ENCODE measurements around the gene FRMD3. TPM values are rescaled to one million over a fixed set of nuclear protein-coding genes. Genes with fewer than 3 reads are reported as not detected.

Gene FRMD3
- total RNA-seq, 1 experiment from 2014 or later: 14.5 TPM

DNA sequence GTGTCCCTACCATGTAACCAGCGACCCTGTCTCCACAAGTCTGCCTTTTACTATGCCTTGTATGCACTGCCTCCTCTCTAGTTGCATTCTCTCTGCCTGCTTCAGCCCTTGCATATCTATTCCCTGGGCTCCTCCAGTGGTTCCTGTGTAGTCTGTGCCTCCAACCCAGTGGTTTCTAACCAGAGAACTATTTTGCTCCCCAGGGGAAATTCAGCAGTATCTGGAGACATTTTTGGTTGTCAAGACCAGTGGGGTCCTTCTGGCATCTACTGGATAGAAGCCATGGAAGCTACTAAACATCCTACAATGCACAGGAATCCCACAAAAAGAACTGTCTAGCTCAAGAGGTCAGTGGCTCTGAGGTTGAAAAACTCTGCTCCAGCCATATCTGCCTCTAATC, 251.2 kb downstream of the FRMD3 start:
- TF ChIP-seq SIN3A (IDR thresholded peaks at IDR 0.05; ENCODE audit: borderline replicate concordance, insufficient read depth, low read depth, low read length) (no peak), TCF7L2 (IDR thresholded peaks at IDR 0.05; ENCODE audit: low read depth, low read length) (no peak), POLR2AphosphoS5 (IDR thresholded peaks at IDR 0.05; ENCODE audit: low read depth, low read length) (no peak)
- TF ChIP-seq, protein P1, sequence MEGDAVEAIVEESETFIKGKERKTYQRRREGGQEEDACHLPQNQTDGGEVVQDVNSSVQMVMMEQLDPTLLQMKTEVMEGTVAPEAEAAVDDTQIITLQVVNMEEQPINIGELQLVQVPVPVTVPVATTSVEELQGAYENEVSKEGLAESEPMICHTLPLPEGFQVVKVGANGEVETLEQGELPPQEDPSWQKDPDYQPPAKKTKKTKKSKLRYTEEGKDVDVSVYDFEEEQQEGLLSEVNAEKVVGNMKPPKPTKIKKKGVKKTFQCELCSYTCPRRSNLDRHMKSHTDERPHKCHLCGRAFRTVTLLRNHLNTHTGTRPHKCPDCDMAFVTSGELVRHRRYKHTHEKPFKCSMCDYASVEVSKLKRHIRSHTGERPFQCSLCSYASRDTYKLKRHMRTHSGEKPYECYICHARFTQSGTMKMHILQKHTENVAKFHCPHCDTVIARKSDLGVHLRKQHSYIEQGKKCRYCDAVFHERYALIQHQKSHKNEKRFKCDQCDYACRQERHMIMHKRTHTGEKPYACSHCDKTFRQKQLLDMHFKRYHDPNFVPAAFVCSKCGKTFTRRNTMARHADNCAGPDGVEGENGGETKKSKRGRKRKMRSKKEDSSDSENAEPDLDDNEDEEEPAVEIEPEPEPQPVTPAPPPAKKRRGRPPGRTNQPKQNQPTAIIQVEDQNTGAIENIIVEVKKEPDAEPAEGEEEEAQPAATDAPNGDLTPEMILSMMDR (IDR thresholded peaks at IDR 0.05): no peak
- TF ChIP-seq, protein P2, sequence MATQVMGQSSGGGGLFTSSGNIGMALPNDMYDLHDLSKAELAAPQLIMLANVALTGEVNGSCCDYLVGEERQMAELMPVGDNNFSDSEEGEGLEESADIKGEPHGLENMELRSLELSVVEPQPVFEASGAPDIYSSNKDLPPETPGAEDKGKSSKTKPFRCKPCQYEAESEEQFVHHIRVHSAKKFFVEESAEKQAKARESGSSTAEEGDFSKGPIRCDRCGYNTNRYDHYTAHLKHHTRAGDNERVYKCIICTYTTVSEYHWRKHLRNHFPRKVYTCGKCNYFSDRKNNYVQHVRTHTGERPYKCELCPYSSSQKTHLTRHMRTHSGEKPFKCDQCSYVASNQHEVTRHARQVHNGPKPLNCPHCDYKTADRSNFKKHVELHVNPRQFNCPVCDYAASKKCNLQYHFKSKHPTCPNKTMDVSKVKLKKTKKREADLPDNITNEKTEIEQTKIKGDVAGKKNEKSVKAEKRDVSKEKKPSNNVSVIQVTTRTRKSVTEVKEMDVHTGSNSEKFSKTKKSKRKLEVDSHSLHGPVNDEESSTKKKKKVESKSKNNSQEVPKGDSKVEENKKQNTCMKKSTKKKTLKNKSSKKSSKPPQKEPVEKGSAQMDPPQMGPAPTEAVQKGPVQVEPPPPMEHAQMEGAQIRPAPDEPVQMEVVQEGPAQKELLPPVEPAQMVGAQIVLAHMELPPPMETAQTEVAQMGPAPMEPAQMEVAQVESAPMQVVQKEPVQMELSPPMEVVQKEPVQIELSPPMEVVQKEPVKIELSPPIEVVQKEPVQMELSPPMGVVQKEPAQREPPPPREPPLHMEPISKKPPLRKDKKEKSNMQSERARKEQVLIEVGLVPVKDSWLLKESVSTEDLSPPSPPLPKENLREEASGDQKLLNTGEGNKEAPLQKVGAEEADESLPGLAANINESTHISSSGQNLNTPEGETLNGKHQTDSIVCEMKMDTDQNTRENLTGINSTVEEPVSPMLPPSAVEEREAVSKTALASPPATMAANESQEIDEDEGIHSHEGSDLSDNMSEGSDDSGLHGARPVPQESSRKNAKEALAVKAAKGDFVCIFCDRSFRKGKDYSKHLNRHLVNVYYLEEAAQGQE (IDR thresholded peaks at IDR 0.05; ENCODE audit: insufficient read depth in 1 of 2, low read depth in 2 of 2, low read length in 1 of 2): no peak
- H3K4me1 ChIP-seq (ENCODE audit: control insufficient read depth, insufficient read depth, low read length): peaks cover 5% of the 10 kb centered on the region; the same call in 1 of the 2 replicates
- ChIA-PET POLR2A (no interaction called here), CTCF (no interaction called here)
- no peak for ATAC-seq
- H3K4me3 ChIP-seq (ENCODE audit: low read depth in 2 of 2, low read length in 2 of 2): no peak overlapping the region
- no peak overlapping the region for H3K27ac ChIP-seq (ENCODE audit: low read length)
- H3K27me3 ChIP-seq (ENCODE audit: control insufficient read depth, insufficient read depth, low read length): no peaks in the 10 kb centered on the region
- intact Hi-C loops (cut with micrococcal nuclease; ENCODE audit: unreplicated experiment) (no loop called here), in situ Hi-C loops (cut with HindIII; ENCODE audit: low pct_unique_long_range_greater_than_20kb, low sequenced_read_pairs) (no loop called here)
- H3K36me3 ChIP-seq (ENCODE audit: control insufficient read depth, insufficient read depth, low read length): no peaks in the 10 kb centered on the region
- H3K9me3 ChIP-seq (ENCODE audit: control insufficient read depth, insufficient read depth, low read depth, low read length): no peaks in the 10 kb centered on the region
- no peak for DNase-seq (ENCODE audit: low read depth, low spot score)
- no TSS peak for BruUV-seq (replicated peaks)

DNA sequence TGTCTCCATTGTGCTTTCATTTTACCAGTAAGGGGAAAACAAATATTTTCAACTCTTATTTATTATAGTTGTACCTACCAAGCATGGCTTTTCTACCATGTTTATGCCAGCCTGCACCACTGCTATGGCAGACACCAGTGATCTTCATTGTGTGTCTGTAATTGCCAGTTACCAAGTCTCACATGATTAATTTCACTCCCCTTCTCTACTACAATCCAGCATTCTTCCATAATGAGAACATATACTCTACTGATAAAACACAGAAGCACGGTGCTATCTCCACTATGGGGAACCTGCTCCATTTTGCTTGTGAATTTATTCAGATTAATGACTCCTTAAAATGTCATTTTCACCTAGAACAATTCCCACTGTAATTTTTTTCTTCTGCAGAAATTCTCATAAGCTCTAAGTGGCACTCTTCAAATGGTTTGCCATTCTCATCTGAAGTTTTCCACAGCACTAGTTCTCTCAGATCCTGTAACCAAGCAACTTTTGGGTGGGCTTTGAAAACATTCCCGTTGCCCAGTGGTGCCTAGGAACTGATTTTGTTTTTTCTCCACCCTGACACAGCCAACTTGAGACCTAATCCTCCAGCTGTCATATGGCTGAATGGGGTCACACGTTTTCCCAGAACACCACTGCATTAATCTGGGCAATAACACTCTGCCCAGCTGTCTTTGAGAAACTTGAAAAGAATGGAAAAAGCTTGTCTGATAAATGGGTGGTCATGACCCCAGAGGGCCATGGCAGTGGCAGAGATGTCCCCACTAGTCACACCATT, 252.6 kb downstream of the FRMD3 start:
- BruUV-seq (replicated peaks): no TSS peak
- no peak for ATAC-seq
- Histone ChIP-seq H3K27ac (ENCODE audit: low read length) (no peak overlapping the region), H3K4me1 (ENCODE audit: control insufficient read depth, insufficient read depth, low read length) (peaks cover 5% of the 10 kb centered on the region; the same call in 1 of the 2 replicates), H3K36me3 (ENCODE audit: control insufficient read depth, insufficient read depth, low read length) (no peaks in the 10 kb centered on the region), H3K27me3 (ENCODE audit: control insufficient read depth, insufficient read depth, low read length) (no peaks in the 10 kb centered on the region), H3K4me3 (ENCODE audit: low read depth in 2 of 2, low read length in 2 of 2) (no peak overlapping the region), H3K9me3 (ENCODE audit: control insufficient read depth, insufficient read depth, low read depth, low read length) (no peaks in the 10 kb centered on the region)
- no peak for TF ChIP-seq SIN3A (IDR thresholded peaks at IDR 0.05; ENCODE audit: borderline replicate concordance, insufficient read depth, low read depth, low read length)
- no peak for DNase-seq (ENCODE audit: low read depth, low spot score)
- CTCF ChIA-PET: no interaction called here
- intact Hi-C loops (cut with micrococcal nuclease; ENCODE audit: unreplicated experiment): no loop called here
- POLR2A ChIA-PET: no interaction called here
- in situ Hi-C loops (cut with HindIII; ENCODE audit: low pct_unique_long_range_greater_than_20kb, low sequenced_read_pairs): no loop called here

DNA sequence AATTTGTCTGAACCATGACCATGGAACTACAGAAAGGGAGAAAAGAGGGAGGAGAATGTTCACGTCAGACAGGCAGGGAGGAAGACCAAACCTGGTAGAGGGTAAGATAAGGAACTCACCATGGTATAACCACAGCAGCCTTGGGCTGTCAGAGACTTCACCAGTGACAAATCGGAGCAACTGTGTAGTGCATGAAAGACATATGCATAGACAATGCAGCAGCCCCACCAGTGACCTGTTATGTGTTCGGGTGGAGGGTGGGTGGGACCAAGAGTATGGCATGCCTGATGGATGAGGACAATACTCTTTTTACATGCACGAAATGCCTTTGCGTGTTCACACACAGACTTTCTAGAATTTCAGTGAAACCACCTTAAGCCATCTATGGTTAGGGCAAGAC, 253.5 kb downstream of the FRMD3 start:
- BruUV-seq (replicated peaks): no TSS peak
- peaks cover 5% of the 10 kb centered on the region; the same call in 1 of the 2 replicates for H3K4me1 ChIP-seq (ENCODE audit: control insufficient read depth, insufficient read depth, low read length)
- TF ChIP-seq, protein P1 (IDR thresholded peaks at IDR 0.05): no peak
- no peak for TF ChIP-seq TCF7L2 (IDR thresholded peaks at IDR 0.05; ENCODE audit: low read depth, low read length)
- TF ChIP-seq, protein P2 (IDR thresholded peaks at IDR 0.05; ENCODE audit: insufficient read depth in 1 of 2, low read depth in 2 of 2, low read length in 1 of 2): no peak
- no peak for TF ChIP-seq POLR2AphosphoS5 (IDR thresholded peaks at IDR 0.05; ENCODE audit: low read depth, low read length)
- no peak for TF ChIP-seq SIN3A (IDR thresholded peaks at IDR 0.05; ENCODE audit: borderline replicate concordance, insufficient read depth, low read depth, low read length)
- ChIA-PET CTCF (no interaction called here), POLR2A (no interaction called here)
- no peaks in the 10 kb centered on the region for H3K27me3 ChIP-seq (ENCODE audit: control insufficient read depth, insufficient read depth, low read length)
- intact Hi-C loops (cut with micrococcal nuclease; ENCODE audit: unreplicated experiment) (no loop called here), in situ Hi-C loops (cut with HindIII; ENCODE audit: low pct_unique_long_range_greater_than_20kb, low sequenced_read_pairs) (no loop called here)
- no peaks in the 10 kb centered on the region for H3K36me3 ChIP-seq (ENCODE audit: control insufficient read depth, insufficient read depth, low read length)
- H3K27ac ChIP-seq (ENCODE audit: low read length): no peak overlapping the region
- DNase-seq (ENCODE audit: low read depth, low spot score): no peak
- no peak for ATAC-seq
- H3K4me3 ChIP-seq (ENCODE audit: low read depth in 2 of 2, low read length in 2 of 2): no peak overlapping the region
- H3K9me3 ChIP-seq (ENCODE audit: control insufficient read depth, insufficient read depth, low read depth, low read length): no peaks in the 10 kb centered on the region

Data from Panc1 (cell line).